Naive thymus-derived CD8-positive, alpha-beta T cell (primary cell): ENCODE results near the gene KLF13. TPM values are rescaled to one million over a fixed set of nuclear protein-coding genes. Genes with fewer than 3 reads are reported as not detected.

ENCODE experiments used
- ATAC-seq, 2 donors: fragments of 150-1000 bp; cut with Tn5 transposase in 1 of 2; sonication (Bioruptor Pico), chemical (Tn5 transposase) in 1 of 2; 1 replicate in 1 of 2; 2 replicates in 1 of 2; pipeline ENCODE4 v1.10.0; 2021; ENCODE audit warnings: mild to moderate bottlenecking in 2 of 2, moderate library complexity in 2 of 2
- POLR2A ChIA-PET: fragments of 350-600 bp; sonication (Branson Sonifier 250); formaldehyde crosslinking; loops from one replicate; lab custom pipeline; 2021; ENCODE audit warnings: antibody characterized with exemption; lab: Charles Lee
- DNase-seq, 10 donors: peaks; one replicate each; pipeline versions ENCODE4 v3.0.0 to v3.0.0-alpha.2; 2020 to 2022
- H3K27ac Mint-ChIP-seq, 10 donors: one replicate each; pipeline ENCODE4 v1.8.0; 2020 to 2022; ENCODE audit warnings: mild to moderate bottlenecking in 10 of 10, mixed read lengths in 10 of 10, moderate library complexity in 4 of 10, inconsistent platforms in 1 of 10
- H3K27me3 Mint-ChIP-seq, 5 donors: one replicate each; pipeline ENCODE4 v1.8.0; 2021 to 2022; ENCODE audit warnings: mixed read lengths in 5 of 5
- H3K36me3 Mint-ChIP-seq, 3 donors: one replicate each; pipeline ENCODE4 v1.8.0; 2020 to 2022; ENCODE audit warnings: mixed read lengths in 3 of 3, mild to moderate bottlenecking in 2 of 3, inconsistent platforms in 1 of 3
- H3K4me1 Mint-ChIP-seq, 4 donors: one replicate each; pipeline ENCODE4 v1.8.0; 2021 to 2022; ENCODE audit warnings: mixed read lengths in 4 of 4
- H3K4me3 Mint-ChIP-seq, 10 donors: one replicate each; pipeline ENCODE4 v1.8.0; 2020 to 2022; ENCODE audit warnings: mild to moderate bottlenecking in 10 of 10, mixed read lengths in 10 of 10, moderate library complexity in 6 of 10, inconsistent platforms in 1 of 10
- H3K9me3 Mint-ChIP-seq, 9 donors: one replicate each; pipeline ENCODE4 v1.8.0; 2020 to 2022; ENCODE audit warnings: mixed read lengths in 9 of 9, mild to moderate bottlenecking in 3 of 9, inconsistent platforms in 1 of 9, moderate library complexity in 1 of 9
- polyA plus RNA-seq, 3 donors: library from polyadenylated mRNA; unstranded; fragments of 300-500 nt; fragmentation: Illumina TruSeq; gene quantifications; one replicate each; pipeline ENCODE4 v1.2.3, GENCODE V29; 2021
- total RNA-seq, 8 experiments: library from RNA in 2 of 8; stranded (reverse) in 2 of 8; gene quantifications; one replicate each; pipeline ENCODE4 v1.2.3 and lab custom pipeline; 2021 to 2026

KLF13 gene
- total and polyA plus RNA-seq, 5 experiments from 2014 or later = 70.1 to 244 (median 102) TPM

DNA sequence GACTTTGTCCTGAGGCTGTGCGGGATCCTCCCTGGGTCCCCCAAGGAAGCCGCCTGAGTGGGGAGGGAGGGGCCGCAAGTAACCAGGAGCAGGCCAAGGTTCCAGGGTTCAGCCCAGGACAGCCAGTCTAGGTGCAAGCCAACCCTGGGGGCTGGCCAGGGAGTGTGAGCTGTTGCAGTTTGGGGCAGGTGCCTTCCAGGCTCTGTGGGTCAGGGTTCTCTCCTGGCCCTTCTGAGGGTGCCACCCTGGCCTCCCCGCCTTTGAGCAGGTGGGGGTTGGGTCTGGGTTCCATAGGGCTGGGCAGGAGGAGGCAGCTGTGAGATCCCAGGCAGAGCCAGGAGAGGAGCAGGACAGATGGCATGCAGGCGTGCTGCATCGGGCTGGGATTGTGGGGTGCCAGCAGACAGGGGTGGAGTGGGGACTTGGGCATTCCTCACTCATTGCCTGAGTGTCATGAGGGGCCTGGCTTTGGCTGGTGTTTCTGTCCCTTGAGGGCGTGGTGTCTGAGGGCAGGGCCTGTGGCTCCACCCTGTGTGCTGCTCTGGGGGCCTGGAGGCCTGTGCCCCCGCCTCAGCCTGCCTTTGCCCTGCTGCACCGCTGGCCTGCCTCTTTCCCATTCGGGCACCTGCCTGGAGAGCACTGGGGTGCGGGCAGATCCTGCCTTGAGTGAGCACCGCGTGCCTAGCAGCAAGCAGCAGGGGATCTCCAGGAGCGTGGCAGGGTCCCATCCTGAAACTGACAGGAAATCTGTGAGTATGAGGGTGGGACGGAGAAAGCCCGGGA is 18.4 kb downstream of the KLF13 start:
- Mint-ChIP-seq H3K9me3 (no peaks in the 10 kb centered on the region), H3K27ac (peak overlapping the region; percentile 96 to 100 (median 98)), H3K36me3 (peaks cover 0 to 34% (median 0%) of the 10 kb centered on the region in 3 donors), H3K4me3 (peak overlapping the region; percentile 81 to 98 (median 92)), H3K27me3 (no peaks in the 10 kb centered on the region), H3K4me1 (peaks cover 61 to 100% (median 99%) of the 10 kb centered on the region in 4 donors)
- DNase-seq (peak in 2 of 10 donors; percentile 31 to 65), ATAC-seq (peak in 1 of 2 donors; percentile 10)
- POLR2A ChIA-PET = interaction anchor here (0.8 to 36.8 kb wide), 12 partner anchors 8 to 138 kb away, joined by 3 to 915 read pairs (median 4); partner anchors contain the start of gene KLF13

GRCh38 chr15:31345606-31346366 is 19.2 kb downstream of the KLF13 start:
- peak overlapping the region; percentile 81 to 98 (median 92) for H3K4me3 Mint-ChIP-seq
- ATAC-seq (no peak), DNase-seq (peak in 1 of 10 donors; percentile 24)
- H3K9me3 Mint-ChIP-seq = no peaks in the 10 kb centered on the region
- peaks cover 60 to 100% (median 99%) of the 10 kb centered on the region in 4 donors for H3K4me1 Mint-ChIP-seq
- H3K36me3 Mint-ChIP-seq = peaks cover 0 to 33% (median 0%) of the 10 kb centered on the region in 3 donors
- H3K27ac Mint-ChIP-seq = peak overlapping the region; percentile 96 to 100 (median 98)
- POLR2A ChIA-PET = interaction anchor here (1.0 to 36.8 kb wide), 10 partner anchors 16 to 141 kb away, joined by 3 to 915 read pairs (median 11); partner anchors contain the start of gene KLF13
- no peaks in the 10 kb centered on the region for H3K27me3 Mint-ChIP-seq

GRCh38 chr15:31346367-31347066 is 19.9 kb downstream of the KLF13 start:
- ATAC-seq = no peak
- H3K36me3 Mint-ChIP-seq = peaks cover 0 to 35% (median 0%) of the 10 kb centered on the region in 3 donors

GRCh38 chr15:31347067-31347975 is 20.7 kb downstream of the KLF13 start:
- H3K27me3 Mint-ChIP-seq = no peaks in the 10 kb centered on the region
- peak; percentile 76 to 88 for ATAC-seq
- POLR2A ChIA-PET = interaction anchor here (0.9 to 36.8 kb wide), 15 partner anchors 9 to 140 kb away, joined by 3 to 915 read pairs (median 5); partner anchors contain the start of gene KLF13
- peaks cover 61 to 100% (median 99%) of the 10 kb centered on the region in 4 donors for H3K4me1 Mint-ChIP-seq
- H3K36me3 Mint-ChIP-seq = peaks cover 0 to 37% (median 0%) of the 10 kb centered on the region in 3 donors
- peak; percentile 66 to 95 (median 86) for DNase-seq
- H3K9me3 Mint-ChIP-seq = no peaks in the 10 kb centered on the region
- H3K4me3 Mint-ChIP-seq = peak overlapping the region; percentile 81 to 98 (median 92)
- peak overlapping the region; percentile 96 to 100 (median 98) for H3K27ac Mint-ChIP-seq

More at GRCh38 chr15:31346367-31347066, 19.9 kb downstream of the KLF13 start:
- H3K27me3 Mint-ChIP-seq = no peaks in the 10 kb centered on the region
- peak in 1 of 10 donors; percentile 48 for DNase-seq
- POLR2A ChIA-PET = interaction anchor here (0.9 to 36.8 kb wide), 14 partner anchors 15 to 141 kb away, joined by 3 to 915 read pairs (median 5); partner anchors contain the start of gene KLF13
- H3K4me3 Mint-ChIP-seq = peak overlapping the region; percentile 81 to 98 (median 92)
- no peaks in the 10 kb centered on the region for H3K9me3 Mint-ChIP-seq
- peak overlapping the region; percentile 96 to 100 (median 98) for H3K27ac Mint-ChIP-seq
- peaks cover 63 to 100% (median 99%) of the 10 kb centered on the region in 4 donors for H3K4me1 Mint-ChIP-seq

DNA sequence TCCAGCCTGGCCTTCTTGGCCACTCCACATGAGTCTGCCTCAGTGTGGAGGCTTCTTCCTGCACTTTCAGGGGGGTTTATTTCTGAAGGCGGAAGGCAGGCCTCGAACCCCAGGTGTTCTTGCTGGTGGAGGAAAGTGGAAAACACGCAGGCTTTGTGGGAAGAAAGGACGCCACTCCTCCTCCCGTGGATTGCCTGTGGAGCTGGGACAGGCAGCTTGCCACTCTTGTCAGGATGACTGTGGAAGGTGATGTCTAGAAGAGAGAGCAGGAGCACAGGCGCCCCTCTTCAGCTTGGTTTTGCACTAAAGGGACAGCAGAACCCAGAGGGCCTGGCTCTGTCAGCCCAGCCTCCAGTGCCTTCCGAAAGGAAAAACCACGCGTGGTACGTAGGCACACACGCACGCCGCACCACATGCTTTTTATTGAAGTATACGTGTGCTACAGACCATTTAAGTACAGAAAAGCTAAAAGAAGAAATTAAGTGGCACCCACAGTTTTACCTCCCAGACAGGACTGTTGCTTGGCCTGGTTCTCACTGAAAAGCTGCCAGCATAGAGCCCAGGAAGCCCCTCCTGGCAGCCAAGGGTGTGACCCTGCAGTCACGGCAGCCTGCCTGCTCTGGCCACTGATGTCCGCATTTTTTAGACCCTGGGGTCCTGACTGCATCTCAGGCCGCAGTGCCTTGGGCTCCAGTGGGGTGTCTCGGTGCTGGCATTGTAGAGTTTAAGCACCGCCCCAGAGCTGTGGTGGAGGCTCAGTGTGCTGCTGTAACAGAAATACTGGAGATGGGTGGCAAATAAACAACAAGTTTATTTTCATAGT is 21.6 kb downstream of the KLF13 start:
- POLR2A ChIA-PET = interaction anchor here (0.8 to 36.8 kb wide), 12 partner anchors 9 to 138 kb away, joined by 3 to 915 read pairs (median 5); partner anchors contain the start of gene KLF13
- H3K27ac Mint-ChIP-seq = peak overlapping the region; percentile 96 to 100 (median 98)
- peak overlapping the region; percentile 81 to 98 (median 92) for H3K4me3 Mint-ChIP-seq
- no peak for ATAC-seq
- no peaks in the 10 kb centered on the region for H3K27me3 Mint-ChIP-seq
- H3K4me1 Mint-ChIP-seq = peaks cover 64 to 100% (median 99%) of the 10 kb centered on the region in 4 donors
- no peak for DNase-seq
- H3K9me3 Mint-ChIP-seq = no peaks in the 10 kb centered on the region
- H3K36me3 Mint-ChIP-seq = peaks cover 0 to 35% (median 0%) of the 10 kb centered on the region in 3 donors

- no peak for ATAC-seq
- no peak for DNase-seq
Measured at GRCh38 chr15:31349233-31350141, 22.9 kb downstream of the KLF13 start.

GRCh38 chr15:31350771-31351170 is 24.1 kb downstream of the KLF13 start:
- DNase-seq (no peak), ATAC-seq (no peak)
- Mint-ChIP-seq H3K36me3 (peaks cover 0 to 49% (median 4%) of the 10 kb centered on the region in 3 donors), H3K9me3 (no peaks in the 10 kb centered on the region), H3K4me1 (peaks cover 65 to 100% (median 100%) of the 10 kb centered on the region in 4 donors), H3K27me3 (no peaks in the 10 kb centered on the region), H3K27ac (peak overlapping the region; percentile 96 to 100 (median 98)), H3K4me3 (peak overlapping the region in 9 of 10 donors; percentile 71 to 98 (median 87))
- POLR2A ChIA-PET = interaction anchor here (0.7 to 36.8 kb wide), 9 partner anchors 10 to 133 kb away, joined by 3 to 915 read pairs (median 10); partner anchors contain the start of gene KLF13

More at GRCh38 chr15:31349233-31350141, 22.9 kb downstream of the KLF13 start:
- Mint-ChIP-seq H3K9me3 (no peaks in the 10 kb centered on the region), H3K27ac (peak overlapping the region; percentile 96 to 100 (median 98)), H3K4me1 (peaks cover 59 to 100% (median 98%) of the 10 kb centered on the region in 4 donors), H3K4me3 (peak overlapping the region; percentile 60 to 98 (median 90)), H3K36me3 (peaks cover 0 to 39% (median 0%) of the 10 kb centered on the region in 3 donors), H3K27me3 (no peaks in the 10 kb centered on the region)
- POLR2A ChIA-PET = interaction anchor here (0.5 to 36.8 kb wide), 12 partner anchors 8 to 486 kb away, joined by 3 to 915 read pairs (median 6); partner anchors contain the start of gene KLF13

DNA sequence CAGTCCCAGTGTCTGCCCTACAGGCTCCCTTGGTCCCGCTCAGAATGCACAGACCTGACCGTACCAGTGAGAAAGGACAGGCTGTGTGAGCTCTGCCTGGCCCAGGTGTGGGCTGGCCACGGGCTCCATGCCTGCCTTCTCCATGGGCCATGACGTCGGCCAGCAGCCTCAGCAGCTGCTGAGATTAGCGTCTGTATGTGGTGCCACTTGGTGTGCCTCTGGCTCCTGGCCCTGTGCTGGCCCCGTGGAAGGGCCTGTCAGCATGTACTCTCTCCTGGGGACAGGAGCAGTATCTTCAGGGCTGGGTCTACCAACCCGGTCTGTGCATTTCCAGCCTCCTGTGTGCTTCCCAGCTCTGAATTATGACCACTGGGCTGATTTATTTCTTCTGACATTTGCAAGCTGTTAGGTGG is 25.7 kb downstream of the KLF13 start:
- H3K27me3 Mint-ChIP-seq = no peaks in the 10 kb centered on the region
- peak in 1 of 2 donors; percentile 3 for ATAC-seq
- peaks cover 0 to 54% (median 6%) of the 10 kb centered on the region in 3 donors for H3K36me3 Mint-ChIP-seq

More for the DNA sequence above, 25.7 kb downstream of the KLF13 start:
- H3K9me3 Mint-ChIP-seq = no peaks in the 10 kb centered on the region
- H3K27ac Mint-ChIP-seq = peak overlapping the region; percentile 96 to 100 (median 98)
- H3K4me1 Mint-ChIP-seq = peaks cover 67 to 100% (median 100%) of the 10 kb centered on the region in 4 donors
- DNase-seq = peak in 1 of 10 donors; percentile 24
- peak overlapping the region; percentile 71 to 94 (median 86) for H3K4me3 Mint-ChIP-seq
- POLR2A ChIA-PET = interaction anchor here (1.1 to 36.8 kb wide), 13 partner anchors 9 to 137 kb away, joined by 3 to 915 read pairs (median 10); partner anchors contain the start of gene KLF13
